HCT116 (cell line): Measurements from ENCODE around the gene ITPK1. TPM values are rescaled to one million over a fixed set of nuclear protein-coding genes. Genes with fewer than 3 reads are reported as not detected.

Source experiments
- ATAC-seq: fragments of 200-7000 bp; cut with Tn5 transposase; 2 replicates; pipeline ENCODE4 v1.9.1; 2020; ENCODE audit warnings: mild to moderate bottlenecking, moderate library complexity
- BruUV-seq: library from RNA; stranded (reverse); fragments of 400-500 nt; replicated peaks from 2 replicates; lab custom pipeline; 2021; lab: Mats Ljungman, UMichigan
- CTCF ChIA-PET: fragments of 300-600 bp; sonication (Branson Sonifier 250); formaldehyde crosslinking; loops from one replicate; lab custom pipeline; 2021; ENCODE audit warnings: antibody characterized with exemption; lab: Charles Lee
- POLR2A ChIA-PET: fragments of 300-600, 350-600 bp; sonication (Branson Sonifier 250); formaldehyde crosslinking; loops from one replicate; lab custom pipeline; 2021; ENCODE audit warnings: antibody characterized with exemption; lab: Charles Lee
- RAD21 ChIA-PET, 2 experiments: fragments of 300-600 bp; sonication (Branson Sonifier 250); formaldehyde crosslinking; loops; one replicate each; lab custom pipeline; 2023; ENCODE audit warnings: low total read pairs in 2 of 2; ENCODE audit not compliant: uncharacterized antibody in 2 of 2, unreplicated experiment in 2 of 2, low non-redundant PET in 1 of 2; lab: Charles Lee
- DNase-seq: peaks from one replicate; pipeline ENCODE4 v3.0.0-alpha.2; 2010; ENCODE audit warnings: low read depth, low spot score
- H2AFZ ChIP-seq: fragments of 200-600 bp; shearing (Covaris generic), sonication (generic); 2 replicates; pipeline ENCODE4 v1.6.1; 2017; ENCODE audit warnings: low read depth, mixed run types, mixed read lengths, antibody characterized with exemption, low read length; ENCODE audit not compliant: poor library complexity, severe bottlenecking
- H3K27ac ChIP-seq: 2 replicates; pipeline ENCODE4 v1.5.1; 2012; ENCODE audit warnings: low read depth, low read length
- H3K27me3 ChIP-seq: fragments of 200-600 bp; sonication (generic); 2 replicates; pipeline ENCODE4 v1.6.1; 2016; ENCODE audit warnings: mixed run types, low read length, mixed read lengths; ENCODE audit not compliant: insufficient read depth
- H3K36me3 ChIP-seq, 2 experiments: fragments of 200-500 bp in 1 of 2; fragments of 200-600 bp in 1 of 2; sonication (Bioruptor generic) in 1 of 2; sonication (generic) in 1 of 2; 2 replicates each; pipeline versions ENCODE4 v1.5.1 to v1.6.1; 2014 to 2016; ENCODE audit warnings: low read length in 2 of 2, inconsistent platforms in 1 of 2, mixed read lengths in 1 of 2, mixed run types in 1 of 2; ENCODE audit not compliant: insufficient read depth in 2 of 2, control insufficient read depth in 1 of 2
- H3K4me1 ChIP-seq, 2 experiments: fragments of 200-600 bp in 1 of 2; sonication (generic) in 1 of 2; 2 replicates each; pipeline versions ENCODE4 v1.5.1 to v1.6.1; 2012 to 2017; ENCODE audit warnings: low read length in 2 of 2, inconsistent platforms in 1 of 2, mild to moderate bottlenecking in 1 of 2, mixed read lengths in 1 of 2, mixed run types in 1 of 2, moderate library complexity in 1 of 2; ENCODE audit not compliant: insufficient read depth in 2 of 2, control insufficient read depth in 1 of 2
- H3K4me2 ChIP-seq: fragments of 200-600 bp; sonication (generic); 2 replicates; pipeline ENCODE4 v1.6.1; 2017; ENCODE audit warnings: mixed run types, low read length, mixed read lengths
- H3K4me3 ChIP-seq, 2 experiments: fragments of 200-600 bp in 1 of 2; sonication (generic) in 1 of 2; replicated peaks in 1 of 2; 2 replicates each; pipeline ENCODE4 v1.5.1; 2011 to 2016; ENCODE audit warnings: low read length in 2 of 2, control low read depth in 1 of 2, low read depth in 1 of 2, mild to moderate bottlenecking in 1 of 2, mixed read lengths in 1 of 2, mixed run types in 1 of 2
- H3K79me2 ChIP-seq: fragments of 200-600 bp; sonication (generic); 2 replicates; pipeline ENCODE4 v1.6.1; 2017; ENCODE audit warnings: mild to moderate bottlenecking, mixed run types, low read length, moderate library complexity, mixed read lengths; ENCODE audit not compliant: insufficient read depth
- H3K9ac ChIP-seq: fragments of 200-600 bp; sonication (generic); 2 replicates; pipeline ENCODE4 v1.6.1; 2016; ENCODE audit warnings: low read length, mixed read lengths
- H3K9me2 ChIP-seq: fragments of 200-600 bp; sonication (generic), shearing (Covaris generic); 2 replicates; pipeline ENCODE4 v1.6.1; 2017; ENCODE audit warnings: mixed run types, mild to moderate bottlenecking, moderate library complexity; ENCODE audit not compliant: insufficient read depth
- H3K9me3 ChIP-seq, 2 experiments: fragments of 200-500 bp in 1 of 2; fragments of 200-600 bp in 1 of 2; sonication (Bioruptor generic) in 1 of 2; sonication (generic) in 1 of 2; 2 replicates each; pipeline ENCODE4 v1.6.1; 2014 to 2017; ENCODE audit warnings: low read length in 2 of 2, mixed read lengths in 2 of 2, inconsistent platforms in 1 of 2, low read depth in 1 of 2, mild to moderate bottlenecking in 1 of 2, mixed run types in 1 of 2, moderate library complexity in 1 of 2; ENCODE audit not compliant: control insufficient read depth in 1 of 2, insufficient read depth in 1 of 2
- H4K20me1 ChIP-seq: fragments of 200-600 bp; sonication (generic), shearing (Covaris generic); 2 replicates; pipeline ENCODE4 v1.6.1; 2017; ENCODE audit warnings: mixed run types, mild to moderate bottlenecking, moderate library complexity; ENCODE audit not compliant: insufficient read depth
- CBX3 ChIP-seq: IDR thresholded peaks from 2 replicates; pipeline ENCODE4 v1.6.1; 2012; ENCODE audit warnings: low read depth
- CEBPB ChIP-seq: IDR thresholded peaks from 2 replicates; pipeline ENCODE4 v1.6.1; 2012; ENCODE audit warnings: low read depth
- EGR1 ChIP-seq: IDR thresholded peaks from 2 replicates; pipeline ENCODE4 v1.6.1; 2012; ENCODE audit warnings: low read depth
- ELF1 ChIP-seq: IDR thresholded peaks from 2 replicates; pipeline ENCODE4 v1.6.1; 2012; ENCODE audit warnings: low read depth, borderline replicate concordance
- EZH2 ChIP-seq: fragments of 200-600 bp; sonication (generic); IDR thresholded peaks from 2 replicates; pipeline ENCODE4 v1.6.1; 2017; ENCODE audit warnings: antibody characterized with exemption, mixed run types
- EZH2phosphoT487 ChIP-seq: fragments of 200-600 bp; IDR thresholded peaks from 2 replicates; pipeline ENCODE4 v1.6.1; 2018; ENCODE audit warnings: antibody characterized with exemption, borderline replicate concordance
- FOSL1 ChIP-seq: IDR thresholded peaks from 2 replicates; pipeline ENCODE4 v1.6.1; 2012; ENCODE audit warnings: low read depth
- JUND ChIP-seq: IDR thresholded peaks from 2 replicates; pipeline ENCODE4 v1.6.1; 2012
- POLR2A ChIP-seq: IDR thresholded peaks from 2 replicates; pipeline ENCODE4 v1.7.0; 2011; ENCODE audit warnings: borderline replicate concordance; ENCODE audit not compliant: insufficient read depth, insufficient read length; ENCODE audit errors: extremely low read depth
- POLR2AphosphoS5 ChIP-seq: IDR thresholded peaks from 2 replicates; pipeline ENCODE4 v1.6.1; 2011; ENCODE audit warnings: mild to moderate bottlenecking, low read depth, low read length, moderate library complexity
- RAD21 ChIP-seq: IDR thresholded peaks from 2 replicates; pipeline ENCODE4 v1.6.1; 2012; ENCODE audit warnings: low read depth, mild to moderate bottlenecking
- SIN3A ChIP-seq: IDR thresholded peaks from 2 replicates; pipeline ENCODE4 v1.6.1; 2012; ENCODE audit warnings: low read depth
- SRF ChIP-seq: IDR thresholded peaks from 2 replicates; pipeline ENCODE4 v1.6.1; 2012; ENCODE audit warnings: low read depth
- TCF7L2 ChIP-seq: IDR thresholded peaks from 2 replicates; pipeline ENCODE4 v1.7.0; 2011; ENCODE audit warnings: borderline replicate concordance, inconsistent platforms; ENCODE audit not compliant: insufficient read depth, insufficient read length; ENCODE audit errors: extremely low read depth
- YY1 ChIP-seq: IDR thresholded peaks from 2 replicates; pipeline ENCODE4 v1.6.1; 2011; ENCODE audit warnings: low read length, low read depth, moderate library complexity, mild to moderate bottlenecking; ENCODE audit not compliant: insufficient replicate concordance; ENCODE audit errors: extremely low read depth
- ZFX ChIP-seq: fragments of 450-650 bp; IDR thresholded peaks from 2 replicates; pipeline ENCODE4 v1.6.1; 2017
- ZNF274 ChIP-seq: fragments of 200-500 bp; sonication (Bioruptor generic); IDR thresholded peaks from 2 replicates; pipeline ENCODE4 v1.6.1; 2014; ENCODE audit warnings: mild to moderate bottlenecking, low read depth, low read length, inconsistent platforms
- intact Hi-C: fragments of 100-400 bp; cut with micrococcal nuclease; formaldehyde crosslinking; loops from 2 replicates; pipeline ENCODE4 v1.10.0; 2022
- total RNA-seq: library from RNA; stranded (reverse); gene quantifications from one replicate; pipeline ENCODE4 v1.2.1, GENCODE V29; 2021; ENCODE audit not compliant: unreplicated experiment
- TF ChIP-seq, protein P1 (sequence below): IDR thresholded peaks from 2 replicates; pipeline ENCODE4 v1.6.1; 2012
- TF ChIP-seq, protein P2 (sequence below), 3 experiments: fragments of 200-600 bp in 1 of 3; sonication (generic) in 1 of 3; IDR thresholded peaks in 2 of 3; conservative IDR thresholded peaks in 1 of 3; 2 replicates each; pipeline ENCODE4 v1.5.1; 2012 to 2017; ENCODE audit warnings: low read depth in 2 of 3, low read length in 2 of 3, antibody characterized with exemption in 1 of 3, borderline replicate concordance in 1 of 3, control low read depth in 1 of 3, mild to moderate bottlenecking in 1 of 3, mixed read lengths in 1 of 3, mixed run types in 1 of 3, moderate library complexity in 1 of 3; ENCODE audit not compliant: insufficient read depth in 1 of 3
- TF ChIP-seq, protein P3 (sequence below): IDR thresholded peaks from 2 replicates; pipeline ENCODE4 v1.6.1; 2012; ENCODE audit warnings: low read depth

Gene ITPK1
- total RNA-seq, 1 experiment from 2014 or later, result 70.2 TPM

DNA sequence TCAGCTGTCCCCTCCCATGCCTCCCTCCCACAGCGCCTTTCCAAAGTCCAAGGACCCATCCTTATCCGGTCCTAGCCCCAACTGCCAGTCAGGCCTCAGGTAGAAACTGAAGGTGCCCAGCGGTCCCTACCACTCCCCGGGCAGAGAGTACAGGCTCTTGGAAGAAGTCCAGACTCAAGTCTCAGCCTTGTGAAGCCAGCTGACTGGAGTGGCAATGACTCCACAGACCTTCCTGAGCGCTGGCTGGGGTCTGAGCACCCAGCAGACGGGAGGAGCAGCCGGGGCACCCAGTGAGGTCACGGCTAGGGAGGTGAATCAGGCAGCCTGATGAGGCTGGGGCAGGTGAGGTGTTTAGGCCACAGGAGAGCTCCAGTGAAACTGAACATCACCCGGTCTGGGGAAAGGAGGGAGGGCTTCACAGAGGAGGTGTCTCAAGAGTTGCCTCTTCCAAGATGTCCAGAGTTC, 60.0 kb downstream of the ITPK1 start:
- Histone ChIP-seq H3K9me2 (no peaks in the 10 kb centered on the region), H3K9ac (no peak overlapping the region), H3K9me3 (no peaks in the 10 kb centered on the region), H3K36me3 (no peaks in the 10 kb centered on the region), H3K4me3 (no peak overlapping the region), H3K27ac (no peak overlapping the region), H2AFZ (no peak overlapping the region), H3K4me2 (no peak overlapping the region), H3K27me3 (no peaks in the 10 kb centered on the region), H3K4me1 (peaks cover 0 to 14% of the 10 kb centered on the region in 2 experiments; a peak in 3 of 4 replicates), H3K79me2 (no peaks in the 10 kb centered on the region; the same call in 1 of the 2 replicates), H4K20me1 (no peaks in the 10 kb centered on the region)
- RAD21 ChIA-PET, result no interaction called here
- BruUV-seq, result no TSS peak
- intact Hi-C loops, result no loop called here
- DNase-seq (no peak), ATAC-seq (no peak)
- TF ChIP-seq ELF1, result no peak
- TF ChIP-seq, protein P1, sequence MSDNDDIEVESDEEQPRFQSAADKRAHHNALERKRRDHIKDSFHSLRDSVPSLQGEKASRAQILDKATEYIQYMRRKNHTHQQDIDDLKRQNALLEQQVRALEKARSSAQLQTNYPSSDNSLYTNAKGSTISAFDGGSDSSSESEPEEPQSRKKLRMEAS, result no peak
- TF ChIP-seq JUND, result no peak
- no peak for TF ChIP-seq POLR2AphosphoS5
- no peak for TF ChIP-seq EZH2
- no peak for TF ChIP-seq EGR1
- no peak for TF ChIP-seq ZFX
- no peak for TF ChIP-seq YY1
- TF ChIP-seq, protein P2, sequence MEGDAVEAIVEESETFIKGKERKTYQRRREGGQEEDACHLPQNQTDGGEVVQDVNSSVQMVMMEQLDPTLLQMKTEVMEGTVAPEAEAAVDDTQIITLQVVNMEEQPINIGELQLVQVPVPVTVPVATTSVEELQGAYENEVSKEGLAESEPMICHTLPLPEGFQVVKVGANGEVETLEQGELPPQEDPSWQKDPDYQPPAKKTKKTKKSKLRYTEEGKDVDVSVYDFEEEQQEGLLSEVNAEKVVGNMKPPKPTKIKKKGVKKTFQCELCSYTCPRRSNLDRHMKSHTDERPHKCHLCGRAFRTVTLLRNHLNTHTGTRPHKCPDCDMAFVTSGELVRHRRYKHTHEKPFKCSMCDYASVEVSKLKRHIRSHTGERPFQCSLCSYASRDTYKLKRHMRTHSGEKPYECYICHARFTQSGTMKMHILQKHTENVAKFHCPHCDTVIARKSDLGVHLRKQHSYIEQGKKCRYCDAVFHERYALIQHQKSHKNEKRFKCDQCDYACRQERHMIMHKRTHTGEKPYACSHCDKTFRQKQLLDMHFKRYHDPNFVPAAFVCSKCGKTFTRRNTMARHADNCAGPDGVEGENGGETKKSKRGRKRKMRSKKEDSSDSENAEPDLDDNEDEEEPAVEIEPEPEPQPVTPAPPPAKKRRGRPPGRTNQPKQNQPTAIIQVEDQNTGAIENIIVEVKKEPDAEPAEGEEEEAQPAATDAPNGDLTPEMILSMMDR (IDR thresholded peaks at IDR 0.05 in 2 of 3, conservative IDR thresholded peaks at IDR 0.05 in 1 of 3; ENCODE audit: borderline replicate concordance in 1 of 3, insufficient read depth in 1 of 3, low read depth in 2 of 3, low read length in 2 of 3), result no peak
- no peak for TF ChIP-seq TCF7L2
- no peak for TF ChIP-seq CEBPB
- TF ChIP-seq RAD21, result no peak
- TF ChIP-seq EZH2phosphoT487, result no peak
- TF ChIP-seq CBX3, result no peak
- TF ChIP-seq SRF, result no peak
- TF ChIP-seq, protein P3, sequence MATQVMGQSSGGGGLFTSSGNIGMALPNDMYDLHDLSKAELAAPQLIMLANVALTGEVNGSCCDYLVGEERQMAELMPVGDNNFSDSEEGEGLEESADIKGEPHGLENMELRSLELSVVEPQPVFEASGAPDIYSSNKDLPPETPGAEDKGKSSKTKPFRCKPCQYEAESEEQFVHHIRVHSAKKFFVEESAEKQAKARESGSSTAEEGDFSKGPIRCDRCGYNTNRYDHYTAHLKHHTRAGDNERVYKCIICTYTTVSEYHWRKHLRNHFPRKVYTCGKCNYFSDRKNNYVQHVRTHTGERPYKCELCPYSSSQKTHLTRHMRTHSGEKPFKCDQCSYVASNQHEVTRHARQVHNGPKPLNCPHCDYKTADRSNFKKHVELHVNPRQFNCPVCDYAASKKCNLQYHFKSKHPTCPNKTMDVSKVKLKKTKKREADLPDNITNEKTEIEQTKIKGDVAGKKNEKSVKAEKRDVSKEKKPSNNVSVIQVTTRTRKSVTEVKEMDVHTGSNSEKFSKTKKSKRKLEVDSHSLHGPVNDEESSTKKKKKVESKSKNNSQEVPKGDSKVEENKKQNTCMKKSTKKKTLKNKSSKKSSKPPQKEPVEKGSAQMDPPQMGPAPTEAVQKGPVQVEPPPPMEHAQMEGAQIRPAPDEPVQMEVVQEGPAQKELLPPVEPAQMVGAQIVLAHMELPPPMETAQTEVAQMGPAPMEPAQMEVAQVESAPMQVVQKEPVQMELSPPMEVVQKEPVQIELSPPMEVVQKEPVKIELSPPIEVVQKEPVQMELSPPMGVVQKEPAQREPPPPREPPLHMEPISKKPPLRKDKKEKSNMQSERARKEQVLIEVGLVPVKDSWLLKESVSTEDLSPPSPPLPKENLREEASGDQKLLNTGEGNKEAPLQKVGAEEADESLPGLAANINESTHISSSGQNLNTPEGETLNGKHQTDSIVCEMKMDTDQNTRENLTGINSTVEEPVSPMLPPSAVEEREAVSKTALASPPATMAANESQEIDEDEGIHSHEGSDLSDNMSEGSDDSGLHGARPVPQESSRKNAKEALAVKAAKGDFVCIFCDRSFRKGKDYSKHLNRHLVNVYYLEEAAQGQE, result no peak
- TF ChIP-seq ZNF274, result no peak
- TF ChIP-seq POLR2A, result no peak
- no peak for TF ChIP-seq FOSL1
- TF ChIP-seq SIN3A, result no peak
- POLR2A ChIA-PET, result no interaction called here
- CTCF ChIA-PET, result no interaction called here
